ENCODE results near the gene LINGO1. TPM values are rescaled to one million over a fixed set of nuclear protein-coding genes. Genes with fewer than 3 reads are reported as not detected.

The LINGO1 gene
- total RNA-seq, 1 donor from 2014 or later = not detected

- Mint-ChIP-seq H3K4me1 (ENCODE audit: low read depth) (no peaks in the 10 kb centered on the region), H3K27me3 (ENCODE audit: insufficient read depth) (peaks cover 6% of the 10 kb centered on the region), H3K9me3 (peaks cover 2% of the 10 kb centered on the region), H3K36me3 (ENCODE audit: low read depth) (no peaks in the 10 kb centered on the region), H3K4me3 (no peak overlapping the region), H3K27ac (no peak overlapping the region)
- intact Hi-C loops (cut with micrococcal nuclease) = no loop called here
- DNase-seq (ENCODE audit: low spot score) = no peak
Observed at GRCh38 chr15:77649017-77649416, 16.3 kb upstream of the LINGO1 start.

- DNase-seq (ENCODE audit: low spot score) = no peak
- Mint-ChIP-seq H3K9me3 (no peaks in the 10 kb centered on the region), H3K27me3 (ENCODE audit: insufficient read depth) (peaks cover 5% of the 10 kb centered on the region), H3K27ac (no peak overlapping the region), H3K4me3 (no peak overlapping the region), H3K4me1 (ENCODE audit: low read depth) (no peaks in the 10 kb centered on the region), H3K36me3 (ENCODE audit: low read depth) (no peaks in the 10 kb centered on the region)
- intact Hi-C loops (cut with micrococcal nuclease) = no loop called here
Observed at GRCh38 chr15:77647961-77648360, 15.2 kb upstream of the LINGO1 start.

- no peak overlapping the region for H3K4me3 Mint-ChIP-seq
- intact Hi-C loops (cut with micrococcal nuclease) = no loop called here
- H3K4me1 Mint-ChIP-seq (ENCODE audit: low read depth) = no peaks in the 10 kb centered on the region
- H3K27ac Mint-ChIP-seq = no peak overlapping the region
- H3K9me3 Mint-ChIP-seq = no peaks in the 10 kb centered on the region
- DNase-seq (ENCODE audit: low spot score) = no peak
- H3K36me3 Mint-ChIP-seq (ENCODE audit: low read depth) = no peaks in the 10 kb centered on the region
- peaks cover 5% of the 10 kb centered on the region for H3K27me3 Mint-ChIP-seq (ENCODE audit: insufficient read depth)
Observed at GRCh38 chr15:77646104-77646694, 13.5 kb upstream of the LINGO1 start.

- Mint-ChIP-seq H3K27ac (no peak overlapping the region), H3K4me1 (ENCODE audit: low read depth) (no peaks in the 10 kb centered on the region), H3K9me3 (no peaks in the 10 kb centered on the region), H3K4me3 (no peak overlapping the region), H3K27me3 (ENCODE audit: insufficient read depth) (peaks cover 5% of the 10 kb centered on the region), H3K36me3 (ENCODE audit: low read depth) (no peaks in the 10 kb centered on the region)
- no peak for DNase-seq (ENCODE audit: low spot score)
- intact Hi-C loops (cut with micrococcal nuclease) = no loop called here
Observed at GRCh38 chr15:77645602-77646001, 12.9 kb upstream of the LINGO1 start.

GRCh38 chr15:77644543-77645247 is 12.0 kb upstream of the LINGO1 start:
- no peaks in the 10 kb centered on the region for H3K4me1 Mint-ChIP-seq (ENCODE audit: low read depth)
- H3K27ac Mint-ChIP-seq = no peak overlapping the region
- intact Hi-C loops (cut with micrococcal nuclease) = no loop called here
- H3K27me3 Mint-ChIP-seq (ENCODE audit: insufficient read depth) = peaks cover 7% of the 10 kb centered on the region
- no peak for DNase-seq (ENCODE audit: low spot score)
- H3K36me3 Mint-ChIP-seq (ENCODE audit: low read depth) = no peaks in the 10 kb centered on the region
- H3K9me3 Mint-ChIP-seq = no peaks in the 10 kb centered on the region
- H3K4me3 Mint-ChIP-seq = no peak overlapping the region

- DNase-seq (ENCODE audit: low spot score) = no peak
- Mint-ChIP-seq H3K4me3 (no peak overlapping the region), H3K4me1 (ENCODE audit: low read depth) (no peaks in the 10 kb centered on the region), H3K27me3 (ENCODE audit: insufficient read depth) (peaks cover 4% of the 10 kb centered on the region), H3K36me3 (ENCODE audit: low read depth) (no peaks in the 10 kb centered on the region), H3K27ac (no peak overlapping the region), H3K9me3 (no peaks in the 10 kb centered on the region)
- intact Hi-C loops (cut with micrococcal nuclease) = no loop called here
Observed at GRCh38 chr15:77643764-77644163, 11.1 kb upstream of the LINGO1 start.

- H3K9me3 Mint-ChIP-seq = no peaks in the 10 kb centered on the region
- peaks cover 4% of the 10 kb centered on the region for H3K27me3 Mint-ChIP-seq (ENCODE audit: insufficient read depth)
- no peaks in the 10 kb centered on the region for H3K4me1 Mint-ChIP-seq (ENCODE audit: low read depth)
- intact Hi-C loops (cut with micrococcal nuclease) = no loop called here
- no peak overlapping the region for H3K27ac Mint-ChIP-seq
- H3K36me3 Mint-ChIP-seq (ENCODE audit: low read depth) = no peaks in the 10 kb centered on the region
- H3K4me3 Mint-ChIP-seq = no peak overlapping the region
- DNase-seq (ENCODE audit: low spot score) = no peak
Observed at GRCh38 chr15:77642793-77643430, 10.2 kb upstream of the LINGO1 start.

GRCh38 chr15:77641999-77642398 is 9.3 kb upstream of the LINGO1 start:
- Mint-ChIP-seq H3K9me3 (no peaks in the 10 kb centered on the region), H3K4me3 (no peak overlapping the region)
- intact Hi-C loops (cut with micrococcal nuclease) = no loop called here

GRCh38 chr15:77640615-77641014 is 7.9 kb upstream of the LINGO1 start:
- peaks cover 11% of the 10 kb centered on the region for H3K27me3 Mint-ChIP-seq (ENCODE audit: insufficient read depth)
- no peak overlapping the region for H3K27ac Mint-ChIP-seq
- H3K4me3 Mint-ChIP-seq = no peak overlapping the region
- intact Hi-C loops (cut with micrococcal nuclease) = no loop called here
- no peaks in the 10 kb centered on the region for H3K4me1 Mint-ChIP-seq (ENCODE audit: low read depth)
- H3K36me3 Mint-ChIP-seq (ENCODE audit: low read depth) = no peaks in the 10 kb centered on the region
- DNase-seq (ENCODE audit: low spot score) = no peak
- no peaks in the 10 kb centered on the region for H3K9me3 Mint-ChIP-seq

More at GRCh38 chr15:77641999-77642398, 9.3 kb upstream of the LINGO1 start:
- H3K4me1 Mint-ChIP-seq (ENCODE audit: low read depth) = no peaks in the 10 kb centered on the region
- DNase-seq (ENCODE audit: low spot score) = no peak
- H3K27me3 Mint-ChIP-seq (ENCODE audit: insufficient read depth) = peaks cover 5% of the 10 kb centered on the region
- no peaks in the 10 kb centered on the region for H3K36me3 Mint-ChIP-seq (ENCODE audit: low read depth)
- H3K27ac Mint-ChIP-seq = no peak overlapping the region

- H3K4me1 Mint-ChIP-seq (ENCODE audit: low read depth) = no peaks in the 10 kb centered on the region
- H3K9me3 Mint-ChIP-seq = no peaks in the 10 kb centered on the region
- no peak for DNase-seq (ENCODE audit: low spot score)
- H3K27me3 Mint-ChIP-seq (ENCODE audit: insufficient read depth) = peaks cover 17% of the 10 kb centered on the region
- no peak overlapping the region for H3K4me3 Mint-ChIP-seq
- H3K36me3 Mint-ChIP-seq (ENCODE audit: low read depth) = no peaks in the 10 kb centered on the region
- no peak overlapping the region for H3K27ac Mint-ChIP-seq
- intact Hi-C loops (cut with micrococcal nuclease) = no loop called here
Observed at GRCh38 chr15:77639431-77639830, 6.7 kb upstream of the LINGO1 start.

- H3K9me3 Mint-ChIP-seq = no peaks in the 10 kb centered on the region
- H3K36me3 Mint-ChIP-seq (ENCODE audit: low read depth) = no peaks in the 10 kb centered on the region
- no peak overlapping the region for H3K27ac Mint-ChIP-seq
- intact Hi-C loops (cut with micrococcal nuclease) = no loop called here
- peaks cover 10% of the 10 kb centered on the region for H3K4me1 Mint-ChIP-seq (ENCODE audit: low read depth)
- peaks cover 27% of the 10 kb centered on the region for H3K27me3 Mint-ChIP-seq (ENCODE audit: insufficient read depth)
- H3K4me3 Mint-ChIP-seq = no peak overlapping the region
- DNase-seq (ENCODE audit: low spot score) = no peak
Observed at GRCh38 chr15:77637851-77638692, 5.4 kb upstream of the LINGO1 start.

- H3K36me3 Mint-ChIP-seq (ENCODE audit: low read depth) = no peaks in the 10 kb centered on the region
- no peaks in the 10 kb centered on the region for H3K9me3 Mint-ChIP-seq
- H3K4me1 Mint-ChIP-seq (ENCODE audit: low read depth) = peaks cover 10% of the 10 kb centered on the region
- no peak overlapping the region for H3K27ac Mint-ChIP-seq
- H3K4me3 Mint-ChIP-seq = no peak overlapping the region
- no peak for DNase-seq (ENCODE audit: low spot score)
- intact Hi-C loops (cut with micrococcal nuclease) = no loop called here
- peaks cover 32% of the 10 kb centered on the region for H3K27me3 Mint-ChIP-seq (ENCODE audit: insufficient read depth)
Observed at GRCh38 chr15:77636209-77636608, 3.5 kb upstream of the LINGO1 start.

Data from activated T-helper 1 cell treated with anti-CD3 and anti-CD28 coated beads, Interleukin-12 subunit alpha, Interleukin-12 subunit beta, Interleukin-2, Interleukin-4 antibody, amounts not matched to agents 30 ng/mL and 10 ng/mL and 1 ng/mL, durations not matched to agents 14 hours and 24 hours and 36 hours (primary cell).